Epithelial cell of proximal tubule (primary cell): ENCODE results near the gene AURKA. TPM values are rescaled to one million over a fixed set of nuclear protein-coding genes. Genes with fewer than 3 reads are reported as not detected.
"Not testable (repeated sequence)": the region's sequence is repeated elsewhere in the genome, so short reads cannot be mapped to it uniquely, and the experiment has no call there.

Source experiments
- DNase-seq: peaks from one replicate; pipeline ENCODE4 v3.0.0-alpha.2; 2011; ENCODE audit warnings: low read depth
- H3K4me3 ChIP-seq: 2 replicates; pipeline ENCODE4 v1.5.1; 2011; ENCODE audit warnings: low read depth, mild to moderate bottlenecking, low read length
- CTCF ChIP-seq: conservative IDR thresholded peaks from 2 replicates; pipeline ENCODE4 v1.5.1; 2012; ENCODE audit warnings: low read depth, mild to moderate bottlenecking, low read length
- total RNA-seq: library from RNA; depleted of rRNA; stranded (reverse); fragments of >200 nt; gene quantifications from 2 replicates; pipeline ENCODE4 v1.2.3, GENCODE V29; 2015

AURKA gene
- total RNA-seq, 1 donor from 2014 or later, result 83.9 TPM

- no peak for TF ChIP-seq CTCF
- no peak overlapping the region for H3K4me3 ChIP-seq
- DNase-seq, result no peak
These were observed 14.9 kb upstream of the AURKA start for GRCh38 chr20:56406910-56407309.

DNA sequence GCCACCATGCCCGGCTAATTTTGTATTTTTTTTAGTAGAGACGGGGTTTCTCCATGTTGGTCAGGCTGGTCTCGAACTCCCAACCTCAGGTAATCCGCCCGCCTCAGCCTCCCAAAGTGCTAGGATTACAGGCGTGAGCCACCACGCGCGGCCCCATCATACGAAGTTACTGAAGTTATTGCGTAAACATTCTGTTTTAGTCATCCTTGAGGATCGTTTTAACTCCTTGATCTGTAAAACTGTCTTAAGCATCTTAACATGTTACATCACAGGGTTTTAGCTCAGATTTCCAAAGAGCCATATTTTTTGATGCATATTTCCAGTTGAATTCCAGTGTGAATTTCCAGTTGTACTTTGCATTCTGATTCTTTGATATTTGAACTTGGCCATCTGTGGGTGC lies 13.3 kb upstream of the AURKA start:
- DNase-seq, H3K4me3 ChIP-seq: not testable (repeated sequence)

DNA sequence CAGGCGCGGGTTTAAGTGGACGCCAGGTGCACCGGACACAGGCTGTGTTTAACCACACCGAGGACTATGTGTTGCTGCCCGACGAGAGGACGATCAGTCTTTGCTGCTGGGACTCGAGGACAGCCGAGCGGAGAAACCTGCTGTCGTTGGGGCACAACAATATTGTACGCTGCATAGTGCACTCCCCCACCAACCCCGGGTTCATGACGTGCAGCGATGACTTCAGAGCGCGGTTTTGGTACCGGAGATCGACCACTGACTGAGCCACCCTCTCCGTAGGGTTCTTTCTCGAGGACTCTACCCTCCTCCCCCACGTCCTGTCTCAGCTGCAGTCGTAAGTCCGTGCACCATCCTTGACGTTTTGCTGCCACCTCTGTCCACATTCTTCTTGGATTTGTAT lies 11.4 kb upstream of the AURKA start:
- no peak for DNase-seq
- no peak overlapping the region for H3K4me3 ChIP-seq
- no peak for TF ChIP-seq CTCF

GRCh38 chr20:56400001-56400640 lies 8.1 kb upstream of the AURKA start:
- no peak for DNase-seq
- peak; percentile 93 for TF ChIP-seq CTCF
- no peak overlapping the region for H3K4me3 ChIP-seq

DNA sequence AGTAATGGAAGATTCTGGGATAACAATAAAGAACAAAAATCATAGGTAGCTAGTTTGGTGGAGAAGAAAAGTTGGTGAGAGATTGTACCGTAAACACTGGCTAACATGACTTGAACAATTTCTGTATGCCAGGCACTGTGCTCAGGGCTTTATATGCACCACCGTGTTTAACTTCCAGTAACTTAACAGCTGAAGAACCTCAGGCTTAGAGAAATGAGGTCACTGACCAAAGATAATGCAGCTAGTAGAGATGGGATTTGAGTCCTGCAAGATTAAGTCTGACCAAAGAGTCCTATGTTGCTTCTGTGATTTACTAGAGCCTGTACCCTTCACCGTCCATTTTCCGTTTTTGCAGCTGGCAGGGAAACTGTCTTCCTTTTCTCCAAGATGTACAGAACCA lies 3.2 kb upstream of the AURKA start:
- H3K4me3 ChIP-seq, result no peak overlapping the region
- no peak for TF ChIP-seq CTCF
- no peak for DNase-seq

DNA sequence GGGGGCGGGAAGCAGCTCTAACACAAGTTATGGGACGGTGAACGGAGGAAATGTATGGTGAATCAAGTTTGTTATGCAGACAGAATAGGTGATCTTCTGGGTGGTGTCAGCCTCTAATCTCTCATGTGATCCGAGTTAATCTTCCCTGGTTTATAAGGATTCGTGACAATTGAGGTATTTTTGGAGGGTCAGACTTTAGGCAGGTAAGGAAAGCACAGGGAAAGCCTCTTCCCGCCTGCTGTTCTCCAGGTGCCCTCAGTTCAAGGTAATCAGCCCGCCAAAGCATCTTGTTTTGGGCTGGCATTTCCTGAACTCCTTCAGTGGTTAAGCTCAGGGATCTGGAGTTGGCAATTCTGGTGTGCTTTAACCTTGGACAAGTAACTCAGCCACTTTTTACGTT lies 1.6 kb upstream of the AURKA start:
- peak overlapping the region; percentile 99 for H3K4me3 ChIP-seq
- no peak for TF ChIP-seq CTCF
- no peak for DNase-seq

DNA sequence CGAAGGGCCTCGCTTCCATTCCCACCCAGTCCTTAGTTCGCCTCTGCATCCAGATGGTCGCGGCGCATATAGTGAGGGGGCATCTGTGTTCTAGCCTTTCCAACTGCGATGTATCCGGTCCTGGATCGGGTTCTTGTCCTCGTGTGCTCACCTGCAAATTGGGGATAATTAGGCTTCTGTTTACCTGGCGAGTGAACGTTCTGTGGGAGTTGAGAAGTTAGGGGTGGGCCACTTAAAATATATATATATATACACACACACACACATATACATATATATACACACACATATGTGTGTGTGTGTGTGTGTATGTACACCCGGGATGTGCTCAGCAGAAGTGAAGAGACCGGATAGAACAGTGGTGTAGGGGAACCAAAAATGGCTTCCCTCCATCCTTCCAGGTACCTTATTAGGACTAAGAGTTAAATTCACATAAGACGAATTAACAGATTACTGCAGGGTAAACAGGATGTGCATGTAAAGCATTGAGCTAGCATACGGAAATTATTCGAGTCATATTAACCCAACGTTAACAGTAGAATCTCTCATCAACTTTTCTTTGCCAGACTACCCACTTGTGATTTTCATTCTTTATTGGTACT lies 967 bp upstream of the AURKA start:
- TF ChIP-seq CTCF, result no peak
- peak overlapping the region; percentile 99 for H3K4me3 ChIP-seq
- no peak for DNase-seq
